HCT116 (cell line): ENCODE results near the gene SMR3A. TPM values are rescaled to one million over a fixed set of nuclear protein-coding genes. Genes with fewer than 3 reads are reported as not detected.

Experiments
- ATAC-seq: fragments of 200-7000 bp; cut with Tn5 transposase; 2 replicates; pipeline ENCODE4 v1.9.1; 2020; ENCODE audit warnings: mild to moderate bottlenecking, moderate library complexity
- BruUV-seq: library from RNA; stranded (reverse); fragments of 400-500 nt; replicated peaks from 2 replicates; lab custom pipeline; 2021; lab: Mats Ljungman, UMichigan
- CTCF ChIA-PET: fragments of 300-600 bp; sonication (Branson Sonifier 250); formaldehyde crosslinking; loops from one replicate; lab custom pipeline; 2021; ENCODE audit warnings: antibody characterized with exemption; lab: Charles Lee
- POLR2A ChIA-PET: fragments of 300-600, 350-600 bp; sonication (Branson Sonifier 250); formaldehyde crosslinking; loops from one replicate; lab custom pipeline; 2021; ENCODE audit warnings: antibody characterized with exemption; lab: Charles Lee
- RAD21 ChIA-PET, 2 experiments: fragments of 300-600 bp; sonication (Branson Sonifier 250); formaldehyde crosslinking; loops; one replicate each; lab custom pipeline; 2023; ENCODE audit warnings: low total read pairs in 2 of 2; ENCODE audit not compliant: uncharacterized antibody in 2 of 2, unreplicated experiment in 2 of 2, low non-redundant PET in 1 of 2; lab: Charles Lee
- DNase-seq: peaks from one replicate; pipeline ENCODE4 v3.0.0-alpha.2; 2010; ENCODE audit warnings: low read depth, low spot score
- H2AFZ ChIP-seq: fragments of 200-600 bp; shearing (Covaris generic), sonication (generic); 2 replicates; pipeline ENCODE4 v1.6.1; 2017; ENCODE audit warnings: low read depth, mixed run types, mixed read lengths, antibody characterized with exemption, low read length; ENCODE audit not compliant: poor library complexity, severe bottlenecking
- H3K27ac ChIP-seq: 2 replicates; pipeline ENCODE4 v1.5.1; 2012; ENCODE audit warnings: low read depth, low read length
- H3K27me3 ChIP-seq: fragments of 200-600 bp; sonication (generic); 2 replicates; pipeline ENCODE4 v1.6.1; 2016; ENCODE audit warnings: mixed run types, low read length, mixed read lengths; ENCODE audit not compliant: insufficient read depth
- H3K36me3 ChIP-seq, 2 experiments: fragments of 200-500 bp in 1 of 2; fragments of 200-600 bp in 1 of 2; sonication (Bioruptor generic) in 1 of 2; sonication (generic) in 1 of 2; 2 replicates each; pipeline versions ENCODE4 v1.5.1 to v1.6.1; 2014 to 2016; ENCODE audit warnings: low read length in 2 of 2, inconsistent platforms in 1 of 2, mixed read lengths in 1 of 2, mixed run types in 1 of 2; ENCODE audit not compliant: insufficient read depth in 2 of 2, control insufficient read depth in 1 of 2
- H3K4me1 ChIP-seq, 2 experiments: fragments of 200-600 bp in 1 of 2; sonication (generic) in 1 of 2; 2 replicates each; pipeline versions ENCODE4 v1.5.1 to v1.6.1; 2012 to 2017; ENCODE audit warnings: low read length in 2 of 2, inconsistent platforms in 1 of 2, mild to moderate bottlenecking in 1 of 2, mixed read lengths in 1 of 2, mixed run types in 1 of 2, moderate library complexity in 1 of 2; ENCODE audit not compliant: insufficient read depth in 2 of 2, control insufficient read depth in 1 of 2
- H3K4me2 ChIP-seq: fragments of 200-600 bp; sonication (generic); 2 replicates; pipeline ENCODE4 v1.6.1; 2017; ENCODE audit warnings: mixed run types, low read length, mixed read lengths
- H3K4me3 ChIP-seq, 2 experiments: fragments of 200-600 bp in 1 of 2; sonication (generic) in 1 of 2; replicated peaks in 1 of 2; 2 replicates each; pipeline ENCODE4 v1.5.1; 2011 to 2016; ENCODE audit warnings: low read length in 2 of 2, control low read depth in 1 of 2, low read depth in 1 of 2, mild to moderate bottlenecking in 1 of 2, mixed read lengths in 1 of 2, mixed run types in 1 of 2
- H3K79me2 ChIP-seq: fragments of 200-600 bp; sonication (generic); 2 replicates; pipeline ENCODE4 v1.6.1; 2017; ENCODE audit warnings: mild to moderate bottlenecking, mixed run types, low read length, moderate library complexity, mixed read lengths; ENCODE audit not compliant: insufficient read depth
- H3K9ac ChIP-seq: fragments of 200-600 bp; sonication (generic); 2 replicates; pipeline ENCODE4 v1.6.1; 2016; ENCODE audit warnings: low read length, mixed read lengths
- H3K9me2 ChIP-seq: fragments of 200-600 bp; sonication (generic), shearing (Covaris generic); 2 replicates; pipeline ENCODE4 v1.6.1; 2017; ENCODE audit warnings: mixed run types, mild to moderate bottlenecking, moderate library complexity; ENCODE audit not compliant: insufficient read depth
- H3K9me3 ChIP-seq, 2 experiments: fragments of 200-500 bp in 1 of 2; fragments of 200-600 bp in 1 of 2; sonication (Bioruptor generic) in 1 of 2; sonication (generic) in 1 of 2; 2 replicates each; pipeline ENCODE4 v1.6.1; 2014 to 2017; ENCODE audit warnings: low read length in 2 of 2, mixed read lengths in 2 of 2, inconsistent platforms in 1 of 2, low read depth in 1 of 2, mild to moderate bottlenecking in 1 of 2, mixed run types in 1 of 2, moderate library complexity in 1 of 2; ENCODE audit not compliant: control insufficient read depth in 1 of 2, insufficient read depth in 1 of 2
- H4K20me1 ChIP-seq: fragments of 200-600 bp; sonication (generic), shearing (Covaris generic); 2 replicates; pipeline ENCODE4 v1.6.1; 2017; ENCODE audit warnings: mixed run types, mild to moderate bottlenecking, moderate library complexity; ENCODE audit not compliant: insufficient read depth
- CBX3 ChIP-seq: IDR thresholded peaks from 2 replicates; pipeline ENCODE4 v1.6.1; 2012; ENCODE audit warnings: low read depth
- CEBPB ChIP-seq: IDR thresholded peaks from 2 replicates; pipeline ENCODE4 v1.6.1; 2012; ENCODE audit warnings: low read depth
- ELF1 ChIP-seq: IDR thresholded peaks from 2 replicates; pipeline ENCODE4 v1.6.1; 2012; ENCODE audit warnings: low read depth, borderline replicate concordance
- EZH2phosphoT487 ChIP-seq: fragments of 200-600 bp; IDR thresholded peaks from 2 replicates; pipeline ENCODE4 v1.6.1; 2018; ENCODE audit warnings: antibody characterized with exemption, borderline replicate concordance
- JUND ChIP-seq: IDR thresholded peaks from 2 replicates; pipeline ENCODE4 v1.6.1; 2012
- RAD21 ChIP-seq: IDR thresholded peaks from 2 replicates; pipeline ENCODE4 v1.6.1; 2012; ENCODE audit warnings: low read depth, mild to moderate bottlenecking
- SIN3A ChIP-seq: IDR thresholded peaks from 2 replicates; pipeline ENCODE4 v1.6.1; 2012; ENCODE audit warnings: low read depth
- SP1 ChIP-seq: IDR thresholded peaks from 2 replicates; pipeline ENCODE4 v1.6.1; 2012; ENCODE audit warnings: low read depth
- SRF ChIP-seq: IDR thresholded peaks from 2 replicates; pipeline ENCODE4 v1.6.1; 2012; ENCODE audit warnings: low read depth
- ZFX ChIP-seq: fragments of 450-650 bp; IDR thresholded peaks from 2 replicates; pipeline ENCODE4 v1.6.1; 2017
- ZNF274 ChIP-seq: fragments of 200-500 bp; sonication (Bioruptor generic); IDR thresholded peaks from 2 replicates; pipeline ENCODE4 v1.6.1; 2014; ENCODE audit warnings: mild to moderate bottlenecking, low read depth, low read length, inconsistent platforms
- intact Hi-C: fragments of 100-400 bp; cut with micrococcal nuclease; formaldehyde crosslinking; loops from 2 replicates; pipeline ENCODE4 v1.10.0; 2022
- total RNA-seq: library from RNA; stranded (reverse); gene quantifications from one replicate; pipeline ENCODE4 v1.2.1, GENCODE V29; 2021; ENCODE audit not compliant: unreplicated experiment
- TF ChIP-seq, protein P1 (sequence below): IDR thresholded peaks from 2 replicates; pipeline ENCODE4 v1.6.1; 2011; ENCODE audit warnings: mild to moderate bottlenecking, low read length, moderate library complexity; ENCODE audit not compliant: insufficient replicate concordance; ENCODE audit errors: extremely low read depth

Gene SMR3A
- total RNA-seq, 1 experiment from 2014 or later = not detected

- no peaks in the 10 kb centered on the region for H3K9me2 ChIP-seq
- TF ChIP-seq CEBPB = no peak
- TF ChIP-seq ELF1 = no peak
- no peak for TF ChIP-seq EZH2phosphoT487
- TF ChIP-seq RAD21 = no peak
- TF ChIP-seq JUND = no peak
- no peak for TF ChIP-seq SP1
- TF ChIP-seq, protein P1, sequence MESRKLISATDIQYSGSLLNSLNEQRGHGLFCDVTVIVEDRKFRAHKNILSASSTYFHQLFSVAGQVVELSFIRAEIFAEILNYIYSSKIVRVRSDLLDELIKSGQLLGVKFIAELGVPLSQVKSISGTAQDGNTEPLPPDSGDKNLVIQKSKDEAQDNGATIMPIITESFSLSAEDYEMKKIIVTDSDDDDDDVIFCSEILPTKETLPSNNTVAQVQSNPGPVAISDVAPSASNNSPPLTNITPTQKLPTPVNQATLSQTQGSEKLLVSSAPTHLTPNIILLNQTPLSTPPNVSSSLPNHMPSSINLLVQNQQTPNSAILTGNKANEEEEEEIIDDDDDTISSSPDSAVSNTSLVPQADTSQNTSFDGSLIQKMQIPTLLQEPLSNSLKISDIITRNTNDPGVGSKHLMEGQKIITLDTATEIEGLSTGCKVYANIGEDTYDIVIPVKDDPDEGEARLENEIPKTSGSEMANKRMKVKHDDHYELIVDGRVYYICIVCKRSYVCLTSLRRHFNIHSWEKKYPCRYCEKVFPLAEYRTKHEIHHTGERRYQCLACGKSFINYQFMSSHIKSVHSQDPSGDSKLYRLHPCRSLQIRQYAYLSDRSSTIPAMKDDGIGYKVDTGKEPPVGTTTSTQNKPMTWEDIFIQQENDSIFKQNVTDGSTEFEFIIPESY = no peak
- TF ChIP-seq SRF = no peak
- TF ChIP-seq SIN3A = no peak
- no peak for TF ChIP-seq ZNF274
- no peak for TF ChIP-seq ZFX
- TF ChIP-seq CBX3 = no peak
- TF ChIP-seq, all 23 proteins: peak for 0
- ChIA-PET RAD21 (no interaction called here), POLR2A (no interaction called here), CTCF (no interaction called here)
- no peaks in the 10 kb centered on the region for H3K9me3 ChIP-seq
- ATAC-seq (no peak), DNase-seq (no peak)
- no peaks in the 10 kb centered on the region for H4K20me1 ChIP-seq
- intact Hi-C loops = no loop called here
- no peaks in the 10 kb centered on the region for H3K36me3 ChIP-seq
- H3K9ac ChIP-seq = no peak overlapping the region
- H3K27ac ChIP-seq = no peak overlapping the region
- H3K4me2 ChIP-seq = no peak overlapping the region
- no peak overlapping the region for H3K4me3 ChIP-seq
- no peaks in the 10 kb centered on the region for H3K4me1 ChIP-seq
- no TSS peak for BruUV-seq
- no peaks in the 10 kb centered on the region for H3K27me3 ChIP-seq
- no peaks in the 10 kb centered on the region for H3K79me2 ChIP-seq
- no peak overlapping the region for H2AFZ ChIP-seq
Observed at GRCh38 chr4:70365479-70365878, 4.9 kb downstream of the SMR3A start.
